Measurements from ENCODE around the gene XIAP.

Gene XIAP

DNA sequence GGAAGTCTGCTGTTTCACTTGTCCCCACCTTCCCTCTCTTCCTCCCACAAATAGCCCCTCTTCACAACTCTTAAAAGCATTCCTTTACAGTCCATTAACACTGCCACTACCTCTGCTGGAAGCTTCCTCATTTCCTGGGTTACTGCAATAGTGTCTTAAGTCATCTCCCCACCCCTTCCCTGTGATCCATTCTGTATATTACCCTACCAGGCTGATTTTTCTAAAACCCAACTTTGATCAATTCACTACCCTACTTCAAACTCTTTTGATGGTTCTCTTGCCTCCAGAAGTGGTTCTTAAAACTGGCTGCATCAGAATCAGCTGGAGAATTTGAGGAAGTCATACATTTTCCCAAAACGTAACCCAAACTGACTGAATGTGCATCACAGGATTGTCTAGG, 8.8 kb upstream of the XIAP start:
- no peak overlapping the region for H3K4me3 ChIP-seq (ENCODE audit: low read depth, low read length)
- TF ChIP-seq, protein P1, sequence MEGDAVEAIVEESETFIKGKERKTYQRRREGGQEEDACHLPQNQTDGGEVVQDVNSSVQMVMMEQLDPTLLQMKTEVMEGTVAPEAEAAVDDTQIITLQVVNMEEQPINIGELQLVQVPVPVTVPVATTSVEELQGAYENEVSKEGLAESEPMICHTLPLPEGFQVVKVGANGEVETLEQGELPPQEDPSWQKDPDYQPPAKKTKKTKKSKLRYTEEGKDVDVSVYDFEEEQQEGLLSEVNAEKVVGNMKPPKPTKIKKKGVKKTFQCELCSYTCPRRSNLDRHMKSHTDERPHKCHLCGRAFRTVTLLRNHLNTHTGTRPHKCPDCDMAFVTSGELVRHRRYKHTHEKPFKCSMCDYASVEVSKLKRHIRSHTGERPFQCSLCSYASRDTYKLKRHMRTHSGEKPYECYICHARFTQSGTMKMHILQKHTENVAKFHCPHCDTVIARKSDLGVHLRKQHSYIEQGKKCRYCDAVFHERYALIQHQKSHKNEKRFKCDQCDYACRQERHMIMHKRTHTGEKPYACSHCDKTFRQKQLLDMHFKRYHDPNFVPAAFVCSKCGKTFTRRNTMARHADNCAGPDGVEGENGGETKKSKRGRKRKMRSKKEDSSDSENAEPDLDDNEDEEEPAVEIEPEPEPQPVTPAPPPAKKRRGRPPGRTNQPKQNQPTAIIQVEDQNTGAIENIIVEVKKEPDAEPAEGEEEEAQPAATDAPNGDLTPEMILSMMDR (IDR thresholded peaks at IDR 0.05; ENCODE audit: low read depth, low read length) = no peak
- in situ Hi-C loops (cut with HindIII; ENCODE audit: low sequenced_read_pairs) = no loop called here
- no peak for DNase-seq (ENCODE audit: low read depth, low spot score)

DNA sequence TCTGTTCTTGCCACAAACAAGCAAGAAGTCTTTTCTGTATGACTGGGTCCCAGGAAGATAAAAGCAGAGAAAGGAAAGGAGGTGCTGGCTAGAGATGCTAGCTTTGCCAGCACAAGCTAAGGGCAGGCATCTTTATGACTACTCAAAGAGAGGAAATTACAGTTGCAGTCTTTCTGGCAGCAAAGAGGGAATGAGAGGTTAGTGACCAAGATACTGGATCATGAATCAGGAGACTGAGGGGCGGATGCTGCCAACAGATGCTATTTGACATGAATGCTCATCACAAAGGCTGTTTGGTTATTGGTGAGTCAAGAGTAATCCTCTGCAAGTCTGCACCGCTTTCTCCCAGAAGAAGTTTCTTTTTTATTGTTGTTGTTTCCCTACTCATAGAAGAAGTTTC, 5.5 kb upstream of the XIAP start:
- TF ChIP-seq, protein P1 (IDR thresholded peaks at IDR 0.05; ENCODE audit: low read depth, low read length) = no peak
- H3K4me3 ChIP-seq (ENCODE audit: low read depth, low read length) = no peak overlapping the region
- in situ Hi-C loops (cut with HindIII; ENCODE audit: low sequenced_read_pairs) = no loop called here
- DNase-seq (ENCODE audit: low read depth, low spot score) = peak; percentile 7

DNA sequence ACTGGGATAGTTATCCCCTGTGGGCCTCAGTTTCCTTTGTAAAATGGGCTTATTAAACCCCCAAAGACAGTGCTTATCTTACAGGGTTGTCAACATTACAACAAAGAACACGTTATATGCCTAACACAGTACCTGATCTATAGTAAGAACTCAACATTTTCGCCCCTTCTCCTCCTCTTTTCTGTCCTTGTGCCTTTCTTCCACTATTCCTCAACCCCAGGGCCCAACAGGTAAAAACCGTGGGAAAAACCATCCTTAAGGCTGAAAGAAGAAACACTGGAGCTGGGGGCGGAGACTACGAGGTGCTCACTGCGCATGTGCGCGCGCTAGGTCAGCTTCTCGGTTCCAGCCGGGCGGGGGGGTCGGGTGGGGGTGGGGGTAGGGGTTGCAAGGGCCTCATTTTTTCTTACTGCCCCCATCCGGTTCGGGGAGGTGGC, 426 bp upstream of the XIAP start:
- TF ChIP-seq, protein P1 (IDR thresholded peaks at IDR 0.05; ENCODE audit: low read depth, low read length) = no peak
- peak overlapping the region; percentile 65 for H3K4me3 ChIP-seq (ENCODE audit: low read depth, low read length)
- in situ Hi-C loops (cut with HindIII; ENCODE audit: low sequenced_read_pairs) = no loop called here
- DNase-seq (ENCODE audit: low read depth, low spot score) = no peak

DNA sequence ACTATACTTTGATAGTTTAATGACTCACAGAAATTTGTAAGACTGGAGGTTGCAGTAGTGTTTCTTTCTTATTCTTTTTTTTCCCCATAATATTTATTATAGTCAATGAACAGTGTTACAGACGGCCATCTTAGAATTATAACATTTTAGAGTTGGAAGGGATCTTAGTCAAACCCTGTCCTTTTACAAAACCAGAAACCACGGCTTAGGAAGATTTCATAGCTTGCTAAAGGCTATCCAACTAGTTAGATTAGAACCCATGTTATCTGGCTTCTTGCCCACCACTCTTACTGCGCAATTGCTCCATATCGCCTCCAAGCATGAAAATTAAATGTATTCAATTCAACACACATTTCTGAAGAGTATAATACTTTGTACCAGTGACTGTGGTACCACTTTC, 1.1 kb downstream of the XIAP start:
- in situ Hi-C loops (cut with HindIII; ENCODE audit: low sequenced_read_pairs) = no loop called here
- peak overlapping the region; percentile 65 for H3K4me3 ChIP-seq (ENCODE audit: low read depth, low read length)
- TF ChIP-seq, protein P1 (IDR thresholded peaks at IDR 0.05; ENCODE audit: low read depth, low read length) = no peak
- DNase-seq (ENCODE audit: low read depth, low spot score) = peak; percentile 25

DNA sequence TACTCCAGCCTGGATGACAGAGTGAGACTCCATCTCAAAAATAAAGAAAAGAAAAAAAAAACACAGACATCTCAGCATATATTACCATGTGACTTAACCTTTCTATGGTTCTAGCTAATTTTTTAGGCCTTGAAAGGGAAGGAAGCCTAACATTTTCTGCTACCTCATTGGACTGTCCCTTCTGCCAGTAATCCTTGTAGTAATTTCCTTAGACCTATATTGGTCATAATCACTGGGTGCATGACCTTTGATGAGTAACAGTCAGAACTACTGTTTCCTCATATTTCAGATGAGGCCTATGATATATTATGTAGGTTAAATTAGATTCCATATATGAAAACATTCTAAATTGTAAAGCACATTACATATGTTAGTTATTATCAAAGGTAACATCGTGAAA, 9.6 kb downstream of the XIAP start:
- peak; percentile 8 for DNase-seq (ENCODE audit: low read depth, low spot score)
- TF ChIP-seq, protein P1 (IDR thresholded peaks at IDR 0.05; ENCODE audit: low read depth, low read length) = no peak
- in situ Hi-C loops (cut with HindIII; ENCODE audit: low sequenced_read_pairs) = no loop called here
- H3K4me3 ChIP-seq (ENCODE audit: low read depth, low read length) = no peak overlapping the region

DNA sequence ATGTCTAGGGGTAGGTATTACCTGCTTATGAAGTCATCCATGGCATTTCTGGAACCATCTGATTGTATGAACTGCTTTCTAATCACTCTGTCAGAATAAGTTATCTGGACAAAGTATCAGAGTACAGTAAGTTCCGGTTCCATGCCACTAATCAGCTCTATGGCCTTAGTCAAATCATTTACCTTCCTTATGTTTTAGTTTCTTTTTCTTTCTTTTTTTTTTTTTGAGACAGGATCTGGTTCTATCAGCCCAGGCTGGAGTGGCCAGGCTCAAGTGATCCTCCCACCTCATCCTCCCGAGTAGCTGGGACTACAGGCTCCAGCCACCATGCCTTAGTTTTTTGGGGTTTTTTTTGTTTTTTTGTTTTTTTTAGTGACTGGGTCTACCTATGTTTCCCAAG, 11.5 kb downstream of the XIAP start:
- no peak overlapping the region for H3K4me3 ChIP-seq (ENCODE audit: low read depth, low read length)
- in situ Hi-C loops (cut with HindIII; ENCODE audit: low sequenced_read_pairs) = no loop called here
- DNase-seq (ENCODE audit: low read depth, low spot score) = no peak
- TF ChIP-seq, protein P1 (IDR thresholded peaks at IDR 0.05; ENCODE audit: low read depth, low read length) = no peak

DNA sequence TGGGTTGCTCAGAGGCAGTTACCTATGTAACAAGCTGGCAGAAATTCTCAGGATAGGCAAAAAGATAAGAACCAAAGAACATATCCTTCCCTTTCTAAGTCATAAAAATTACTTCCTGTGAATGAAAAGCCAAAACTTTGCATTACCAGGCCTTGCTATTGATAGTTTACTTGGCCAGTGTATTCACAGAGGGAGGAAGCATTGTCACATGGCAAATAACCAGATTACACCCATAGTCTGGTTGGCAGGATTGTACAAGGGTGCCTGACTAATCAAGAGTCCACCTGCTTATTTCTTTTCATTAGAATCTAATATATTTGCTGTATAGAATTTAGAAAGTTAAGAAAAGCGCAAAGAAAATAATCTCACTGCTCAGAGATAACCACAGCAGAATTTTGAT, 14.1 kb downstream of the XIAP start:
- no peak for DNase-seq (ENCODE audit: low read depth, low spot score)
- H3K4me3 ChIP-seq (ENCODE audit: low read depth, low read length) = no peak overlapping the region
- TF ChIP-seq, protein P1 (IDR thresholded peaks at IDR 0.05; ENCODE audit: low read depth, low read length) = no peak
- in situ Hi-C loops (cut with HindIII; ENCODE audit: low sequenced_read_pairs) = no loop called here

Measured in astrocyte of the spinal cord (primary cell).